ENCODE measurements around the gene TDP2.
"Not testable (repeated sequence)": the region's sequence is repeated elsewhere in the genome, so short reads cannot be mapped to it uniquely, and the experiment has no call there.

The TDP2 gene

DNA sequence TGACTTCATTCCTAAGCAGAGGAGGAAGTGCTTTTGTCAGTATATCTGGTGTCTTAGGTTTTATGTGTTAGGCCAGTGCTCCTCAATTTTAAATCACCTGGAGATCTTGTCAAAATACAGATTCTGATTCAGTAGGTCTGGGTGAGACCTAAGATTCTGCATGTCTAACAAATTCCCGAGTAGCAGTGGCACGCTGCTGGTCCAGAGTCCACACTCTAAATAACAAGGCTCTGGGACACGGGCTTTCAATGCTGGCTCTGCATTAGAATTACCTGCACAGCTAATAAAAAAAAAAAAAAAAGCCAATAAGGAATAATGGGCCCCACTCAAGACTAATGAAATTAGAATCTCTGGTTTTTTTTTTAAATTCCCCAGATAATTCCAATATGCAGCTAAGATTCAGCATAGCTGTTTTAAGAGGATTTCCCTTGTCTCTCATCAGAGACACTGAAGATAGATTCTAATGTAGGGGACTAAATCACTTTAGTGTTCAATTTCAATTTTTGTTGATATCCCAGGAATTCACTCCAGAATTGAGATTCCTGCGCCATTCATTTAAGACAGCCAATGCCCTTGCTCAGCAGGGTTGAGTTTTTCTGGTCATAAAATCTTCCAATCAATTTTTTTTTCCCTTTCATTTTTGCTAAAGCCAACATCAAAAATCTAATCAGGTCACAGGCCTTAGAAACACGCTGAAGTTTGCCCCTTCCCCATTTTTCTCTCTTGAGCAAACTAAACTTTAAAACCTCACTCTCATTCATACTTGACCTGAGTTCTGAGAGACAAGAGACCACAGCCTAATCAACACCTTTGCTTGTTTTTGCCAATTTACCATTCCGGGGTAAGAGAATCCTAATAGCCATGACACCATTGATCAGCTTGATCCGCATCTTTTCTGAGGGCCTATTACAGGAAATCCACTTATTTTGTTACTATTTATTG, 2.4 kb downstream of the TDP2 start:
- peak overlapping the region; percentile 87 for H3K4me3 Mint-ChIP-seq
- DNase-seq (ENCODE audit: low spot score in 2 of 2) (no peak), ATAC-seq (no peak)
- peaks cover 68% of the 10 kb centered on the region for H3K4me1 Mint-ChIP-seq
- H3K27ac Mint-ChIP-seq = peak overlapping the region; percentile 98
- H3K9me3 Mint-ChIP-seq = no peaks in the 10 kb centered on the region
- peaks cover 64% of the 10 kb centered on the region for H3K36me3 Mint-ChIP-seq

DNA sequence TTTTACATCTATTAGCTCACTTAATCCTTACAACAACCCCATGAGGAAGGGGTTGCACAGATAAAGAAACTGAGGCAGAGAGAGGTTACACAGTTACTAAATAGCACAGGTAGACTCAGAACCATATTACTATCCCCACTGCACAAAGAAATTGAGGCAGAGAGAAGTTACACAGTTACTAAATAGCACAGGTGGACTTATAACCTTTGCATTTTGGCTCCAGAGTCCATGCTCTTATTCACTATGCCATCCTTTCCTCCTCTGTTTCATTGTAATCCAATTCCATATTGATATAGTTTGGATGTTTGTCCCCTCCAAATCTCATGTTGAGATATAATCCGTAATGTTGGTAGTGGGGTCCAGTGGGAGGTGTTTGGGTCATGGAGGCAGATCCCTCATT, 3.5 kb downstream of the TDP2 start:
- peaks cover 65% of the 10 kb centered on the region for H3K36me3 Mint-ChIP-seq
- H3K9me3 Mint-ChIP-seq = no peaks in the 10 kb centered on the region
- no peak overlapping the region for H3K4me3 Mint-ChIP-seq
- H3K27ac Mint-ChIP-seq = peak overlapping the region; percentile 4
- H3K4me1 Mint-ChIP-seq = peaks cover 56% of the 10 kb centered on the region
- ATAC-seq = no peak
- DNase-seq (ENCODE audit: low spot score in 2 of 2) = no peak

DNA sequence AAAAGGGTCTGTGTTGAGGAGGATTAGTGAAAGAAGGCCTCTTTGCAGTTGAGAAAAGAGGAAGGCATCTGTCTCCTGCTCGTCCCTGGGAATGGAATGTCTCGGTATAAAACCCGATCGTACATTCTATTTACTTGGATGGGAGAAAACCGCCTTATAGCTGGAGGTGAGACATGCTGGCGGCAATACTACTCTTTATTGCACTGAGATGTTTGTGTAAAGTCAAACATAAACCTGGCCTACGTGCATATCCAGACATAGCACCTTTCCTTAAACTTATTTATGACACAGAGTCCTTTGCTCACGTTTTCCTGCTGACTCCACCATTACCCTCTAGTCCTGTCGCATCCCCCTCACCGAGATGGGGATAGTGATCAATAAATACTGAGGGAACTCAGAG, 4.5 kb downstream of the TDP2 start:
- H3K4me1 Mint-ChIP-seq = peaks cover 49% of the 10 kb centered on the region
- H3K9me3 Mint-ChIP-seq = no peaks in the 10 kb centered on the region
- no peak overlapping the region for H3K4me3 Mint-ChIP-seq
- peaks cover 71% of the 10 kb centered on the region for H3K36me3 Mint-ChIP-seq
- DNase-seq (ENCODE audit: low spot score in 2 of 2) (no peak), ATAC-seq (no peak)
- peak overlapping the region; percentile 4 for H3K27ac Mint-ChIP-seq

DNA sequence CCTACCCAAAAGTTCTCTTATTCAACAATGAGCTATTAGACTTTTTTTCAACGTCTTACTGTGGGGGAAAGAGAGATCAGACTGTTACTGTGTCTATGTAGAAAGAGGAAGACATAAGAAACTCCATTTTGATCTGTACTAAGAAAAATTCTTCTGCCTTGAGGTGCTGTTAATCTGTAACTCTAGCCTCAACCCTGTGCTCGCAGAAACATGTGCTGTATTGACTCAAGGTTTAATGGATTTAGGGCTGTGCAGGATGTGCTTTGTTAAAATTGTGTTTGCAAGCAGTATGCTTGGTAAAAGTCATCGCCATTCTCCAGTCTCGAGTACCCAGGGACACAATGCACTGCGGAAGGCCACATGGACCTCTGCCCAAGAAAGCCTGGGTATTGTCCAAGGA, 4.9 kb downstream of the TDP2 start:
- Mint-ChIP-seq H3K36me3 (peaks cover 71% of the 10 kb centered on the region), H3K4me1 (peaks cover 45% of the 10 kb centered on the region), H3K27ac (peak overlapping the region; percentile 26)
- DNase-seq (ENCODE audit: low spot score in 2 of 2); H3K4me3 Mint-ChIP-seq; H3K9me3 Mint-ChIP-seq; ATAC-seq: not testable (repeated sequence)

DNA sequence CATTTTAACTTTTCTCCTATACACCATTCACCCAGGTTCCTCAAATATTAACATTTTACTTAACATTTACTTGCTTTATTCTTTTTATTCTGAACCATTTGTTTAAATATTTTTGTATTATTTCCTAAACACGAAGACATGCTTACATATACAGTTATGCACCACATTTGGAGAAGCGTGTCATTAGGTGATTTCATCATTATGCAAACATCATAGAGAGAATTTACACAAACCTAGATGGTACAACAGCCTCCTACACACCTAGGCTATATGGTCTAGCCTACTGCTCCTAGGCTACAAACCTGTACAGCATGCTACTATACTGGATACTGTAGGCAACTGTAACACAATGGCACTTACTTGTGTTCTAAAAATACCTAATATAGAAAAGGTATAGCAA, 6.6 kb downstream of the TDP2 start:
- Mint-ChIP-seq H3K27ac (no peak overlapping the region), H3K4me1 (peaks cover 44% of the 10 kb centered on the region), H3K4me3 (no peak overlapping the region), H3K9me3 (no peaks in the 10 kb centered on the region), H3K36me3 (peaks cover 82% of the 10 kb centered on the region)
- DNase-seq (ENCODE audit: low spot score in 2 of 2) = no peak
- no peak for ATAC-seq

DNA sequence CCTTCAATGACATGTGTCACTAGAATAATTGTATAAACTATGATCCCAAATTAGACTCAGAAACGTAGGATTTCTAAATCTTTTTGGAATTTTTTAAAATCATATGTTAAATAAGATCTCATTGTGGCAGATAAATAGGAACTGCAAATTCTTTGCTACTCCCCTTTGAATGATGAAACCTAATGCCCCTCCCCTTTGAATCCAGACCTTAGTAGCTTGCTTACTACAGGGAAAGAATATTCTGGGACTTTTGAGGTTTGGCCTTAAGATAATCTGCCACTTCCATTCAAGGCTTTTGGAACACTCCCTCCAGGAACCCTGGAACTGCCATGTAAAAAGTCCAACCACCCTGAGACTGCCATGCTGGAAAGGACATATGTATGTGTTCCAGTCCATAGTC, 7.1 kb downstream of the TDP2 start:
- no peak overlapping the region for H3K27ac Mint-ChIP-seq
- H3K36me3 Mint-ChIP-seq = peaks cover 82% of the 10 kb centered on the region
- no peak overlapping the region for H3K4me3 Mint-ChIP-seq
- DNase-seq (ENCODE audit: low spot score in 2 of 2) = no peak
- peaks cover 38% of the 10 kb centered on the region for H3K4me1 Mint-ChIP-seq
- ATAC-seq = no peak
- H3K9me3 Mint-ChIP-seq = no peaks in the 10 kb centered on the region

DNA sequence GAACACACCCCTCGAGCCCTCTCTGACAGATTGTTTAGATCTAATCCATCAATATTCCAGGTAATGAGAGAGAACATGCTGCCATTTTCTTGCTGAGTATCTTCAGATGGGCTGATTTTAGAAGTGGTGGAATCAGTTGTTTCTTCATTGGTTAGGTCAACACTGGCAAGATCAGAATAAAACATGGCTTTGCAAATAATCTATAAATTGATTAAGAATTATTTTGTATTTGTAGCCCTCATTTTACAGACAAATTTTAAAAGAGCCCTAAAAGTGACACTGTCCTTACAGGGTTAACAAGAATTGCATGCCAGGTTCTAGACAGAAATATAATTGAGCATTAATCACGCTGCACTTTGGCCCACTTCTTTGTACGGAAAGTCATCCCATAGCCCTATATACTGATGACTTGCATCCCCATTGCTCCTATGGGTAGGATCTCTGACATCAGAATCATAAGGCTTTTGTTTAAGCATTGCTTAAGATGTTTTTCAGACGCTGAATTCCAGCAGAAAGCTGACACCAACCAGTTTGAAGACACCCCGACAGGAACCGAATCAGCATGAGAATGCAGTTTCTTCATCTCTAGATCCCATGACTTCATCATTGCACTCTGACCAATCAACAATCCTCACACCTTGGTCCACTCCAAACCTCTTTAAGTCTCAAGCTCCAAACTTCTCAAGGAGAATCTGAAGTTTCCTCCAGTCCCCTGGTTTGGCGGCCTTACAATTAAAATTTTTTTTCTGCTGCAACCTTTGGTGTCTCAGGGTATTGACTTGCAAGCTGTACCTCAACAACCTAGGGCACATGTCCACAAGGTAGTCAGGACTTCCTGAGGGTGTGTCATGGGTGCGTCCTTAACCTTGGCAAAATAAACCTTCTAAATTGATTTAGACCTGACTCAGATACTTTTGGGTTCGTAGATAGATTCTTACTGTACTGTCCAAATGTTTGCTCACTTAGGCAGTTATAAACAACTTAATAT, 7.8 kb downstream of the TDP2 start:
- ATAC-seq (no peak), DNase-seq (ENCODE audit: low spot score in 2 of 2) (no peak)
- Mint-ChIP-seq H3K4me1 (peaks cover 34% of the 10 kb centered on the region), H3K9me3 (no peaks in the 10 kb centered on the region), H3K4me3 (no peak overlapping the region), H3K36me3 (peaks cover 82% of the 10 kb centered on the region), H3K27ac (no peak overlapping the region)

DNA sequence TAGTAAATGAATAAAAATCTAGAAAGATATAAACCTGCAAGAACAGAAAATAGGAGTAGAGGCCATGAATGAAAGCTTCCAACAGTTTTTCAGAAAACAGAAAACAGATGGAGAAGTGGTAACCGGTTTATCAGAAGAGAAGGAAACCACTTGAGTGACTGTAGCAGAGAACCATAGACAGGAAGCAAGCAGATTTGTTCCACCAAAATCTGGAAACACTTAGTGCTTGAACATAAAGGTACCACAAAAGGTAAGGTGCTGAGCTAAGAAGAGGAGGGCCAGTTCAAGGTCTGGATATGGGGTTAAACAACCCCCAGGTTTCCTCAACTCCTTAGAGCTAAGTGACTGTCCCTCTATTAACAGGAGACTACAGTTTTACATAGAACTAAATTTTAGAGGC, 11.5 kb downstream of the TDP2 start:
- DNase-seq (ENCODE audit: low spot score in 2 of 2) = no peak
- no peak for ATAC-seq
- Mint-ChIP-seq H3K9me3 (no peaks in the 10 kb centered on the region), H3K4me3 (no peak overlapping the region), H3K4me1 (peaks cover 12% of the 10 kb centered on the region), H3K36me3 (peaks cover 85% of the 10 kb centered on the region), H3K27ac (peak overlapping the region; percentile 60)

DNA sequence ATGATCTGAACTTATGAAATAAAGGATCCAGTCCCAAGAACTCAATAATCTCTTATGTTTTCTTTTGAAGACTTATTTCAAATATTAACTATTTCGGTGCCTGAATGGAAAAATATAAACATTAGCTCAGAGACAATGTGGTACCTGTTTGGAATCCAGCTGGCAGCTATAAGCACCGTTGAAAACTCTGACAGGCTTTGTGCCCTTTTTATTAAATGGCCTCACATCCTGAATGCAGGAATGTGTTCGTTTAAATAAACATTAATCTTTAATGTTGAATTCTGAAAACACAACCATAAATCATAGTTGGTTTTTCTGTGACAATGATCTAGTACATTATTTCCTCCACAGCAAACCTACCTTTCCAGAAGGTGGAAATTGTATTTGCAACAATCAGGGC, 16.3 kb downstream of the TDP2 start:
- no peak overlapping the region for H3K27ac Mint-ChIP-seq

DNA sequence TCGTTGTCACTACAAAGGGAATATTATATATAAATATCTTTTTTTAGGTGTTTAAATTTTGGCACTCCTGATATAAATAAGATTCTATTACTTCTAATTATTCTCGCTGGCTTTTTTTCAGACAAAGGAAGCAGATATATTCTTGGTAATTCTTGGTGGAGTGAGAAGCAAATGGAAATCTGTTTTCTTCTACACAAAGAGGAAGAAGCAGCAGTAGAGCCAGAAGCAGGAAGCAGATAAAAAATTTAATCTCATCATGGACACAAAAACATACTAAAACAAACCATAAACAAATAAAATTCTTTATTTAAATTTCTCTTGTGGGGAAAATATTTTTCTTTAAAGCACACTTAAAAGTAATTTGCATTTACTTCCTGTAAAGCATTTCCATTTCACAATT, 17.0 kb downstream of the TDP2 start:
- H3K36me3 Mint-ChIP-seq = peaks cover 72% of the 10 kb centered on the region
- ATAC-seq = no peak
- no peak overlapping the region for H3K27ac Mint-ChIP-seq
- H3K9me3 Mint-ChIP-seq = no peaks in the 10 kb centered on the region
- H3K4me3 Mint-ChIP-seq = no peak overlapping the region
- H3K4me1 Mint-ChIP-seq = peaks cover 16% of the 10 kb centered on the region
- DNase-seq (ENCODE audit: low spot score in 2 of 2) = no peak

More for the DNA sequence above, 16.3 kb downstream of the TDP2 start:
- Mint-ChIP-seq H3K4me1 (peaks cover 14% of the 10 kb centered on the region), H3K4me3 (no peak overlapping the region), H3K36me3 (peaks cover 78% of the 10 kb centered on the region), H3K9me3 (no peaks in the 10 kb centered on the region)
- ATAC-seq = no peak
- DNase-seq (ENCODE audit: low spot score in 2 of 2) = no peak

DNA sequence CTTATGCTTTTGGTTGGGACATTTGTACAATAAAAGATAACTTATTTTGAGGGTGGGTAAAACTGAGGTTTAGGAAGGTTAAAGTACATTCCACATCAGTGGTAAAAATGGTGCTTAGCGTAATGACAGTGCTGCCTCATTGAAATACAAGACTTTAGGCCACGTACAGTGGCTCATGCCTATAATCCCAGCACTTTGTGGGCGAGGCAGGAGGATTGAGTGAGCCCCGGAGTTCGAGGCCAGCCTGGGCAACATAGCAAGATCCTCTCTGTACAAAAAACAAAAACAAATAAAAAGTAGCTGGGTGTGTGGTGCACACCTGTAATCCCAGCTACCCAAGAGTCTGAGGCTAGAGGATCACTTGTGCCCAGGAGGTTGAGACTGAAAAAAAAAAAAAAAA, 18.4 kb downstream of the TDP2 start:
- H3K4me3 Mint-ChIP-seq = no peak overlapping the region
- H3K27ac Mint-ChIP-seq = no peak overlapping the region
- peaks cover 16% of the 10 kb centered on the region for H3K4me1 Mint-ChIP-seq
- no peaks in the 10 kb centered on the region for H3K9me3 Mint-ChIP-seq
- peaks cover 58% of the 10 kb centered on the region for H3K36me3 Mint-ChIP-seq
- ATAC-seq (no peak), DNase-seq (ENCODE audit: low spot score in 2 of 2) (no peak)

DNA sequence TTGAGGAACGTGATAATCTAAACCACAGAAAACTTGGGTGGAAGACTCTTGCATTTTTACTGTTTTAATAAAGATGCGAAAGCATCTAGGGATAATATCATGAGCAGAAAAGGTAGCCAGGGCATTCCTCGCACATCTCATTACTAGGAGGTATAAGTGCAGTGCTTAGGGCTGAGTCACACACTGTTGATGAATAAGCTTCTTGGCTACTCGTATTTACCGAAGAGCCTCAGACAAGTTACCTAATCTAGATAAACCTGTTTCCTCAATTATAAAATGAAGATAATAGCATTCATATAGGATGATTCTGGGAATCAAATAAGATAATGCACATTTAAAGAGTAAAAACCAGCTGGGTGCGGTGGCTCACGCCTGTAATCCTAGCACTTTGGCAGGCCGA, 19.9 kb downstream of the TDP2 start:
- H3K27ac Mint-ChIP-seq = peak overlapping the region; percentile 90
- H3K36me3 Mint-ChIP-seq = peaks cover 43% of the 10 kb centered on the region
- DNase-seq (ENCODE audit: low spot score in 2 of 2) = no peak
- no peak for ATAC-seq
- H3K4me3 Mint-ChIP-seq = peak overlapping the region; percentile 81
- H3K9me3 Mint-ChIP-seq = no peaks in the 10 kb centered on the region
- peaks cover 16% of the 10 kb centered on the region for H3K4me1 Mint-ChIP-seq

DNA sequence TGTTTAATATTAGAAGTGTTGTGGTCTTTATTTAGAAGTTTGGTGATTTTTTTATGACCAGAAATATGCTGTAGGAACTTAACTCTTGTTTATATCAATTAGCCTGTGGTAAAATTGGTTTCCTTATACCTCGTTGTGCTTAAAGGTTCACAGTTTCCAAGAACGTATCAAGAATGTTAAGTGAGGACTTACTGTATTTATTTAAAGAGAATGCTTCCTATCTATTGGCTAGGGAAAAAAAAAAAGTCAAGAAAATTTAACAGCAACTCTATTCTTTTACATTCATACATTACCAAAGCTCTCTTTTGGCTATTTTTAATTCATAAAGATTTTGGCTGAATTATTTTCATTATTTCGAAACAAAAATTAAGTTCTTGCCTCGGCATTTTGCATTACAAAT, 22.3 kb downstream of the TDP2 start:
- Mint-ChIP-seq H3K9me3 (no peaks in the 10 kb centered on the region), H3K36me3 (peaks cover 20% of the 10 kb centered on the region), H3K4me1 (peaks cover 16% of the 10 kb centered on the region), H3K27ac (no peak overlapping the region), H3K4me3 (no peak overlapping the region)
- DNase-seq (ENCODE audit: low spot score in 2 of 2) (no peak), ATAC-seq (no peak)

DNA sequence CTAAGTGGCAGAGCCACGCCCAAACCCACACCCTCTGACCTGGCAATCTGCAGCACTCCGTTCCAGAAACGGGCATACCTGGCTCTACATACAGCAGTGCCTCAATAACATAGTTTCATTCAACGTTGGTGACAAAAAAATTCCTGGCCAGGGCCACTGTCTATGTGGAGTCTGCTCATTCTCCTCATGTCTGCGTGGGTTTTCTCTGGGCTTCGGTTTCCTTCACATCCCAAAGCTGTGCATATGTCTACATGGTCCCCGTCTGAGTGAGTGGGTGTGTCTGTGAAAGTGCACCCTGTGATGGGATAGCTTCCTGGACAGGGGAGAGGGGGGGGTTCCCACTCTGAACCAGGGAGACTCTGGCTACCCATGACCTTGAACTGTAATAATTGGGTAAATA, 22.8 kb downstream of the TDP2 start:
- H3K36me3 Mint-ChIP-seq = peaks cover 20% of the 10 kb centered on the region
- no peaks in the 10 kb centered on the region for H3K9me3 Mint-ChIP-seq
- ATAC-seq (no peak), DNase-seq (ENCODE audit: low spot score in 2 of 2) (no peak)
- H3K4me3 Mint-ChIP-seq = no peak overlapping the region
- H3K27ac Mint-ChIP-seq = no peak overlapping the region
- H3K4me1 Mint-ChIP-seq = peaks cover 16% of the 10 kb centered on the region

DNA sequence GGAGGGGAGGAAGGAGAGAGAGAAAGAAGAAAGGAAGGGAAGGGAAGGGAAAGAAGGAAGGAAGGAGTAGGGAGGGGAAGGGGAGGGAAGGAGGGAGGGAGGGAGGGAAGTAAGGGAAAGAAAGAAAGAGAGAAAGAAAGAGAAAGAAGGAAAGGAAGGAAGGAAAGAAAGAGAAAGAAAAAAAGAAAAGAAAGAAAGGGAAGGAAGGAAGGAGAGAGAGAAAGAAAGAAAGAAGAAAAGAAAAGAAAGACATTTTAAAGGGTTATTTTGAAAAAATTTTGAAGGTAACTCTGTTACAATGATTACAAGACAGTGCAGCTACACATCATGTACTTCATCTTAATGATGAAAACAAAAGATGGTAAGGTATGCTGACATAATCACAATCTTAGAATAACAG, 24.6 kb downstream of the TDP2 start:
- peaks cover 16% of the 10 kb centered on the region for H3K4me1 Mint-ChIP-seq
- ATAC-seq = no peak
- H3K9me3 Mint-ChIP-seq = no peaks in the 10 kb centered on the region

More for the DNA sequence above, 24.6 kb downstream of the TDP2 start:
- no peak for DNase-seq (ENCODE audit: low spot score in 2 of 2)
- H3K27ac Mint-ChIP-seq = no peak overlapping the region
- peaks cover 12% of the 10 kb centered on the region for H3K36me3 Mint-ChIP-seq
- H3K4me3 Mint-ChIP-seq = no peak overlapping the region

Measured in stimulated activated effector memory CD8-positive, alpha-beta T cell treated with anti-CD3 and anti-CD28 coated beads, Interleukin-12 subunit alpha, Interleukin-12 subunit beta, amount 100 ng/mL, for 72 hours (primary cell).